ENCODE results near the gene PJVK.

PJVK gene

GRCh38 chr2:178480227-178481181 is 29.3 kb downstream of the PJVK start, which contains the start of gene PLEKHA3:
PLEKHA3 (plus strand) TSS chr2:178480457; CDS start chr2:178480870, 413 bp downstream.
- peak; percentile 98 for DNase-seq

- DNase-seq = no peak
These were observed 31.3 kb downstream of the PJVK start for GRCh38 chr2:178482437-178482836.

- no peak for DNase-seq
These were observed 33.3 kb downstream of the PJVK start for GRCh38 chr2:178484245-178485041.

- no peak for DNase-seq
These were observed 34.2 kb downstream of the PJVK start for GRCh38 chr2:178485356-178485755.

- DNase-seq = no peak
These were observed 40.4 kb downstream of the PJVK start for GRCh38 chr2:178491612-178492011.

GRCh38 chr2:178496049-178496448 is 44.9 kb downstream of the PJVK start:
- no peak for DNase-seq

GRCh38 chr2:178498137-178498536 is 47.0 kb downstream of the PJVK start:
- no peak for DNase-seq

- no peak for DNase-seq
These were observed 48.5 kb downstream of the PJVK start for GRCh38 chr2:178499640-178500039.

- DNase-seq = no peak
These were observed 51.6 kb downstream of the PJVK start for GRCh38 chr2:178502751-178503150.

- no peak for DNase-seq
These were observed 54.9 kb downstream of the PJVK start for GRCh38 chr2:178506101-178506500.

GRCh38 chr2:178506524-178506923 is 55.3 kb downstream of the PJVK start:
- no peak for DNase-seq

- no peak for DNase-seq
These were observed 55.8 kb downstream of the PJVK start for GRCh38 chr2:178506949-178507348.

GRCh38 chr2:178508646-178509045 is 57.5 kb downstream of the PJVK start:
- no peak for DNase-seq

- no peak for DNase-seq
These were observed 59.2 kb downstream of the PJVK start for GRCh38 chr2:178510384-178510783.
